Calu3 (cell line): ENCODE data around the gene IL12RB1. TPM values are rescaled to one million over a fixed set of nuclear protein-coding genes. Genes with fewer than 3 reads are reported as not detected.
A peak's percentile ranks its signal among the peaks of the same experiment; 100 is the strongest.

Experiments
- BruUV-seq: library from RNA; stranded (reverse); fragments of 400-500 nt; replicated peaks from 2 replicates; lab custom pipeline; 2021; lab: Mats Ljungman, UMichigan
- CTCF ChIA-PET: fragments of 300-600 bp; sonication (Branson Sonifier 250); formaldehyde crosslinking; loops from one replicate; lab custom pipeline; 2022; ENCODE audit warnings: antibody characterized with exemption; lab: Charles Lee
- DNase-seq: peaks from one replicate; pipeline ENCODE4 v3.0.0; 2022
- H3K27ac Mint-ChIP-seq: one replicate; pipeline ENCODE4 v1.8.0; 2022; ENCODE audit warnings: mixed read lengths; ENCODE audit not compliant: unreplicated experiment
- H3K27me3 Mint-ChIP-seq: one replicate; pipeline ENCODE4 v1.8.0; 2022; ENCODE audit warnings: mixed read lengths; ENCODE audit not compliant: unreplicated experiment
- H3K36me3 Mint-ChIP-seq: one replicate; pipeline ENCODE4 v1.8.0; 2022; ENCODE audit warnings: mild to moderate bottlenecking, moderate library complexity, mixed read lengths; ENCODE audit not compliant: insufficient read depth, unreplicated experiment
- H3K4me1 Mint-ChIP-seq: one replicate; pipeline ENCODE4 v1.8.0; 2022; ENCODE audit warnings: mild to moderate bottlenecking, low read depth, mixed read lengths; ENCODE audit not compliant: unreplicated experiment
- H3K4me3 Mint-ChIP-seq: one replicate; pipeline ENCODE4 v1.8.0; 2022; ENCODE audit warnings: mild to moderate bottlenecking, low read depth, moderate library complexity, mixed read lengths; ENCODE audit not compliant: unreplicated experiment
- H3K9me3 Mint-ChIP-seq: one replicate; pipeline ENCODE4 v1.8.0; 2022; ENCODE audit warnings: low read depth, mixed read lengths; ENCODE audit not compliant: unreplicated experiment
- CTCF ChIP-seq: fragments of 200-600 bp; IDR thresholded peaks from one replicate; pipeline ENCODE4 v1.8.0; 2022; ENCODE audit warnings: antibody characterized with exemption; ENCODE audit not compliant: unreplicated experiment
- intact Hi-C: fragments of 100-400 bp; cut with micrococcal nuclease; formaldehyde crosslinking; loops from one replicate; pipeline ENCODE4 v1.10.0; 2022; ENCODE audit not compliant: unreplicated experiment
- total RNA-seq: library from RNA; stranded (reverse); gene quantifications from 2 replicates; pipeline ENCODE4 v1.2.3, GENCODE V29; 2022

The IL12RB1 gene
- total RNA-seq, 1 experiment from 2014 or later: not detected

GRCh38 chr19:18097993-18098890 lies 11.5 kb upstream of the IL12RB1 start:
- peaks cover 22% of the 10 kb centered on the region for H3K27me3 Mint-ChIP-seq
- peaks cover 5% of the 10 kb centered on the region for H3K36me3 Mint-ChIP-seq
- intact Hi-C loops: no loop called here
- no peaks in the 10 kb centered on the region for H3K4me1 Mint-ChIP-seq
- peak overlapping the region; percentile 48 for H3K4me3 Mint-ChIP-seq
- CTCF ChIA-PET: interaction anchor here (0.6 kb wide), 1 partner anchor 294 kb away, joined by 3 read pairs; no protein-coding TSS in a partner anchor
- H3K27ac Mint-ChIP-seq: no peak overlapping the region
- no peak for TF ChIP-seq CTCF
- H3K9me3 Mint-ChIP-seq: no peaks in the 10 kb centered on the region
- no peak for DNase-seq
- no TSS peak for BruUV-seq

GRCh38 chr19:18097217-18097992 lies 10.7 kb upstream of the IL12RB1 start, which contains the start of gene MAST3:
TSS of gene MAST3 (plus strand) at chr19:18097778. CDS start at chr19:18097793, 15 bp downstream.
- Mint-ChIP-seq H3K4me1 (no peaks in the 10 kb centered on the region), H3K36me3 (no peaks in the 10 kb centered on the region), H3K27ac (no peak within 1 kb of the TSS), H3K27me3 (peaks cover 22% of the 10 kb centered on the region), H3K9me3 (no peaks in the 10 kb centered on the region), H3K4me3 (peak within 1 kb of the TSS; percentile 48)
- intact Hi-C loops: no loop called here
- BruUV-seq: no TSS peak
- CTCF ChIA-PET: no interaction called here
- peak; percentile 91 for DNase-seq
- TF ChIP-seq CTCF: no peak

GRCh38 chr19:18096258-18096657 lies 9.5 kb upstream of the IL12RB1 start:
- BruUV-seq: no TSS peak
- H3K36me3 Mint-ChIP-seq: no peaks in the 10 kb centered on the region

More at GRCh38 chr19:18096258-18096657, 9.5 kb upstream of the IL12RB1 start:
- DNase-seq: no peak
- Mint-ChIP-seq H3K4me1 (no peaks in the 10 kb centered on the region), H3K9me3 (no peaks in the 10 kb centered on the region), H3K27me3 (peaks cover 22% of the 10 kb centered on the region), H3K4me3 (no peak overlapping the region), H3K27ac (no peak overlapping the region)
- intact Hi-C loops: no loop called here
- CTCF ChIA-PET: no interaction called here
- TF ChIP-seq CTCF: no peak
